ENCODE measurements around the gene LAS1L. TPM values are rescaled to one million over a fixed set of nuclear protein-coding genes. Genes with fewer than 3 reads are reported as not detected.

The LAS1L gene
- total and polyA plus RNA-seq, 9 of the 15 experiments (the other 6 are each of a cell fraction or from before 2014, with no cell fraction given) = 43.3 to 119 (median 86.4) TPM

DNA sequence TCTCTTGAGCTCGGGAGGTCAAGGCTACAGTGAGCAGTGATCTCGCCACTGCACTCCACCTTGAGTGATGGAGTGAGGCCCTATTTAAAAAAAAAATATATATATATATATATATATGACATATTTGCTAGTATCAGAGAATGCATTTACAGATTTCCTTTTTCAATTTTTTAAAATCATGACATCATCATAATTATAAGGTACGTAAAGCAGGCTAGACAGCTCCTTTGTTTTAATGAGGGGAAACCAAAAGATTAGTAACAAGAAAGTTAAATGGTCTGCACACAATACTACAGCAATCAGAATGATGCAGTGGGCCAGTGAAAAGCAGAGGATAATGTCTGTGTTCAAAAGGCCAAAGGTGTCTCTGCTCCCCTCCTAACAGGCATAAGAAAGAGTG lies 43.0 kb downstream of the LAS1L start:
- Histone ChIP-seq H3K4me2 (ENCODE audit: insufficient read depth, low read length) (no peak overlapping the region), H3K79me2 (ENCODE audit: control insufficient read depth, insufficient read depth, low read length) (no peaks in the 10 kb centered on the region), H3K27ac (ENCODE audit: extremely low read depth, low read depth, low read length) (no peak overlapping the region), H3K9me3 (replicated peaks; ENCODE audit: control insufficient read depth, insufficient read depth, low read depth, low read length) (no peaks in the 10 kb centered on the region), H3K4me1 (replicated peaks in 1 of 2; ENCODE audit: control insufficient read depth in 2 of 2, insufficient read depth in 2 of 2, low read length in 2 of 2) (no peaks in the 10 kb centered on the region), H3K9me1 (ENCODE audit: control insufficient read depth, insufficient read depth, low read length) (no peaks in the 10 kb centered on the region), H2AFZ (ENCODE audit: low read depth, low read length) (no peak overlapping the region), H3K36me3 (ENCODE audit: control insufficient read depth, insufficient read depth, low read length) (no peaks in the 10 kb centered on the region), H3K4me3 (no peak overlapping the region), H4K20me1 (replicated peaks; ENCODE audit: control insufficient read depth, insufficient read depth, low read length) (no peaks in the 10 kb centered on the region), H3K27me3 (ENCODE audit: control insufficient read depth in 2 of 2, insufficient read depth in 2 of 2, low read length in 2 of 2) (peaks cover 0 to 4% of the 10 kb centered on the region in 2 experiments; a peak in 2 of 5 replicates), H3K9ac (ENCODE audit: insufficient read depth in 1 of 2, low read depth in 2 of 2, low read length in 2 of 2) (no peak overlapping the region)
- FAIRE-seq (no peak), ATAC-seq (no peak), DNase-seq (ENCODE audit: extremely low read depth in 1 of 4, low spot score in 3 of 4) (no peak)
- intact Hi-C loops (cut with micrococcal nuclease) (no loop called here), in situ Hi-C loops (cut with MboI) (no loop called here)
- POLR2A ChIA-PET = no interaction called here
- CTCF ChIA-PET (ENCODE audit: low intra/inter-chr PET ratio) = no interaction called here
- 6% methylated on average over 3 of the region's 3 CpGs for whole genome bisulfite sequencing (ENCODE audit: insufficient coverage, low coverage, missing lambda C conversion rate)
- BruUV-seq (replicated peaks) = no TSS peak
- TF ChIP-seq NEUROD1 (IDR thresholded peaks at IDR 0.05; ENCODE audit: borderline replicate concordance, low read depth, low read length, partially characterized antibody) (no peak), MCM2 (IDR thresholded peaks at IDR 0.05; ENCODE audit: low read depth) (no peak), L3MBTL2 (IDR thresholded peaks at IDR 0.05) (no peak), TFAM (CRISPR knock-in tag; conservative IDR thresholded peaks at IDR 0.05) (no peak), EWSR1 (IDR thresholded peaks at IDR 0.05; ENCODE audit: borderline replicate concordance, low read depth, partially characterized antibody) (no peak), CBFB (CRISPR knock-in tag; IDR thresholded peaks at IDR 0.05) (no peak), ZNF140 (CRISPR knock-in tag; IDR thresholded peaks at IDR 0.05) (no peak), ZNF696 (CRISPR knock-in tag; conservative IDR thresholded peaks at IDR 0.05) (no peak), ZNF253 (CRISPR knock-in tag; conservative IDR thresholded peaks at IDR 0.05) (no peak), PPARD (CRISPR knock-in tag; IDR thresholded peaks at IDR 0.05) (no peak), FOSL1 (tag; conservative IDR thresholded peaks at IDR 0.05) (no peak), CXXC5 (CRISPR knock-in tag; IDR thresholded peaks at IDR 0.05) (no peak)
- TF ChIP-seq, protein P1, sequence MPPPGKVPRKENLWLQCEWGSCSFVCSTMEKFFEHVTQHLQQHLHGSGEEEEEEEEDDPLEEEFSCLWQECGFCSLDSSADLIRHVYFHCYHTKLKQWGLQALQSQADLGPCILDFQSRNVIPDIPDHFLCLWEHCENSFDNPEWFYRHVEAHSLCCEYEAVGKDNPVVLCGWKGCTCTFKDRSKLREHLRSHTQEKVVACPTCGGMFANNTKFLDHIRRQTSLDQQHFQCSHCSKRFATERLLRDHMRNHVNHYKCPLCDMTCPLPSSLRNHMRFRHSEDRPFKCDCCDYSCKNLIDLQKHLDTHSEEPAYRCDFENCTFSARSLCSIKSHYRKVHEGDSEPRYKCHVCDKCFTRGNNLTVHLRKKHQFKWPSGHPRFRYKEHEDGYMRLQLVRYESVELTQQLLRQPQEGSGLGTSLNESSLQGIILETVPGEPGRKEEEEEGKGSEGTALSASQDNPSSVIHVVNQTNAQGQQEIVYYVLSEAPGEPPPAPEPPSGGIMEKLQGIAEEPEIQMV (tag; conservative IDR thresholded peaks at IDR 0.05; ENCODE audit: low read depth) = no peak
- TF ChIP-seq, protein P2, sequence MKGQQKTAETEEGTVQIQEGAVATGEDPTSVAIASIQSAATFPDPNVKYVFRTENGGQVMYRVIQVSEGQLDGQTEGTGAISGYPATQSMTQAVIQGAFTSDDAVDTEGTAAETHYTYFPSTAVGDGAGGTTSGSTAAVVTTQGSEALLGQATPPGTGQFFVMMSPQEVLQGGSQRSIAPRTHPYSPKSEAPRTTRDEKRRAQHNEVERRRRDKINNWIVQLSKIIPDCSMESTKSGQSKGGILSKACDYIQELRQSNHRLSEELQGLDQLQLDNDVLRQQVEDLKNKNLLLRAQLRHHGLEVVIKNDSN (CRISPR knock-in tag; IDR thresholded peaks at IDR 0.05) = no peak
- TF ChIP-seq, protein P3, sequence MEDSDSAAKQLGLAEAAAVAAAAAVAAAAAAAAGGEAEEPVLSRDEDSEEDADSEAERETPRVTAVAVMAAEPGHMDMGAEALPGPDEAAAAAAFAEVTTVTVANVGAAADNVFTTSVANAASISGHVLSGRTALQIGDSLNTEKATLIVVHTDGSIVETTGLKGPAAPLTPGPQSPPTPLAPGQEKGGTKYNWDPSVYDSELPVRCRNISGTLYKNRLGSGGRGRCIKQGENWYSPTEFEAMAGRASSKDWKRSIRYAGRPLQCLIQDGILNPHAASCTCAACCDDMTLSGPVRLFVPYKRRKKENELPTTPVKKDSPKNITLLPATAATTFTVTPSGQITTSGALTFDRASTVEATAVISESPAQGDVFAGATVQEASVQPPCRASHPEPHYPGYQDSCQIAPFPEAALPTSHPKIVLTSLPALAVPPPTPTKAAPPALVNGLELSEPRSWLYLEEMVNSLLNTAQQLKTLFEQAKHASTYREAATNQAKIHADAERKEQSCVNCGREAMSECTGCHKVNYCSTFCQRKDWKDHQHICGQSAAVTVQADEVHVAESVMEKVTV (CRISPR knock-in tag; IDR thresholded peaks at IDR 0.05) = no peak
- TF ChIP-seq, protein P4, sequence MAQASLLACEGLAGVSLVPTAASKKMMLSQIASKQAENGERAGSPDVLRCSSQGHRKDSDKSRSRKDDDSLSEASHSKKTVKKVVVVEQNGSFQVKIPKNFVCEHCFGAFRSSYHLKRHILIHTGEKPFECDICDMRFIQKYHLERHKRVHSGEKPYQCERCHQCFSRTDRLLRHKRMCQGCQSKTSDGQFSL (CRISPR knock-in tag; IDR thresholded peaks at IDR 0.05) = no peak
- TF ChIP-seq, protein P4 (tag; IDR thresholded peaks at IDR 0.05) = no peak
- TF ChIP-seq, protein P5, sequence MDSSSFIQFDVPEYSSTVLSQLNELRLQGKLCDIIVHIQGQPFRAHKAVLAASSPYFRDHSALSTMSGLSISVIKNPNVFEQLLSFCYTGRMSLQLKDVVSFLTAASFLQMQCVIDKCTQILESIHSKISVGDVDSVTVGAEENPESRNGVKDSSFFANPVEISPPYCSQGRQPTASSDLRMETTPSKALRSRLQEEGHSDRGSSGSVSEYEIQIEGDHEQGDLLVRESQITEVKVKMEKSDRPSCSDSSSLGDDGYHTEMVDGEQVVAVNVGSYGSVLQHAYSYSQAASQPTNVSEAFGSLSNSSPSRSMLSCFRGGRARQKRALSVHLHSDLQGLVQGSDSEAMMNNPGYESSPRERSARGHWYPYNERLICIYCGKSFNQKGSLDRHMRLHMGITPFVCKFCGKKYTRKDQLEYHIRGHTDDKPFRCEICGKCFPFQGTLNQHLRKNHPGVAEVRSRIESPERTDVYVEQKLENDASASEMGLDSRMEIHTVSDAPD (CRISPR knock-in tag; IDR thresholded peaks at IDR 0.05) = no peak
